Fibroblast of skin of right biceps (primary cell): ENCODE measurements around the gene PRDX2.
A peak's percentile ranks its signal among the peaks of the same experiment; 100 is the strongest.
"Not testable (repeated sequence)": the region's sequence is repeated elsewhere in the genome, so short reads cannot be mapped to it uniquely, and the experiment has no call there.

Source experiments
- DNase-seq: peaks from one replicate; pipeline ENCODE4 v3.0.0-alpha.2; 2013

PRDX2 gene

GRCh38 chr19:12801466-12802266, at the start of gene PRDX2, which contains the start of gene THSD8:
PRDX2 (minus strand) TSS chr19:12801800; CDS start chr19:12801261, 539 bp downstream.
THSD8 (plus strand) TSS chr19:12802069; CDS start chr19:12802072, 3 bp downstream.
- DNase-seq: peak; percentile 71

- DNase-seq: peak; percentile 74
These were observed 45.8 kb upstream of the PRDX2 start for GRCh38 chr19:12847159-12848139.

- not testable (repeated sequence) for DNase-seq
These were observed 45.0 kb upstream of the PRDX2 start for GRCh38 chr19:12846613-12847012.

- DNase-seq: no peak
These were observed 42.6 kb upstream of the PRDX2 start for GRCh38 chr19:12843999-12844732.

- DNase-seq: no peak
These were observed 41.7 kb upstream of the PRDX2 start for GRCh38 chr19:12843328-12843727.

GRCh38 chr19:12842511-12842910, 40.9 kb upstream of the PRDX2 start:
- DNase-seq: no peak

GRCh38 chr19:12841094-12841493, 39.5 kb upstream of the PRDX2 start:
- DNase-seq: peak; percentile 38

- peak; percentile 81 for DNase-seq
These were observed 38.8 kb upstream of the PRDX2 start for GRCh38 chr19:12840091-12841079.

GRCh38 chr19:12838886-12839756, 37.5 kb upstream of the PRDX2 start:
- no peak for DNase-seq

GRCh38 chr19:12838182-12838885, 36.7 kb upstream of the PRDX2 start, which contains the start of gene MAST1:
MAST1 (plus strand) TSS chr19:12838515; CDS start chr19:12838573, 58 bp downstream.
- DNase-seq: peak; percentile 22

GRCh38 chr19:12837225-12837624, 35.6 kb upstream of the PRDX2 start:
- DNase-seq: peak; percentile 15

GRCh38 chr19:12836529-12836863, 34.9 kb upstream of the PRDX2 start:
- no peak for DNase-seq

GRCh38 chr19:12834976-12835757, 33.6 kb upstream of the PRDX2 start:
- DNase-seq: peak; percentile 26

GRCh38 chr19:12834566-12834943, 33.0 kb upstream of the PRDX2 start, which contains the start of gene RTBDN:
RTBDN (minus strand) TSS chr19:12834579; CDS start chr19:12829979, 4,600 bp downstream.
- DNase-seq: no peak

GRCh38 chr19:12833738-12834565, 32.4 kb upstream of the PRDX2 start:
- peak; percentile 22 for DNase-seq

- no peak for DNase-seq
These were observed 31.8 kb upstream of the PRDX2 start for GRCh38 chr19:12833418-12833737.

- no peak for DNase-seq
These were observed 26.9 kb upstream of the PRDX2 start for GRCh38 chr19:12828494-12828893.
